Activated CD4-positive, CD25-positive, alpha-beta regulatory T cell treated with anti-CD3 and anti-CD28 coated beads, Interleukin-2, amount 50 U/mL, for 16 hours (primary cell): Measurements from ENCODE around the gene ASTN2.

Experiments used
- DNase-seq: peaks from one replicate; pipeline ENCODE4 v3.0.0-alpha.2; 2020; ENCODE audit warnings: low read depth, low spot score

ASTN2 gene

GRCh38 chr9:116425244-116425643 lies 989.6 kb downstream of the ASTN2 start:
- DNase-seq = no peak

GRCh38 chr9:116423149-116423548 lies 991.7 kb downstream of the ASTN2 start:
- no peak for DNase-seq

GRCh38 chr9:116422119-116422979 lies 992.5 kb downstream of the ASTN2 start:
- DNase-seq = no peak

- DNase-seq = no peak
These were observed 993.8 kb downstream of the ASTN2 start for GRCh38 chr9:116420993-116421538.

DNA sequence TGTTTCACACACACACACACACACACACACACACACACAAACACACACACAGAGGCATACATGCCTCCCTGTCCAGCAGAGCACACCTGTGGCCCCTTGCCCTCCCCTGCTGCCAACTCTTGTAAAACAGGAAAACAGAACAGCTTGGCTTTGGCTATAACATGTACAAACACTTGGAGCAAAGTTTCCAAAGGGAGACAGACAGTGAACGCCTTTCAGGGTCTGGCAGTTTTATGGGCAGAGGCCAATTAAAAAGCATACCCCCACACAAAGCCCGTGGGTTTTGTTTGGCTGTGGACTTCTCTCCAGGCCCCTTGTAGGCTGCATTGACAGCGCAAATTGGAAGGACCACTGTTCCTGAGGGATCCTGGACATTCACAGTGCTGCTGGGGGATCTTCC lies 995.7 kb downstream of the ASTN2 start:
- no peak for DNase-seq

DNA sequence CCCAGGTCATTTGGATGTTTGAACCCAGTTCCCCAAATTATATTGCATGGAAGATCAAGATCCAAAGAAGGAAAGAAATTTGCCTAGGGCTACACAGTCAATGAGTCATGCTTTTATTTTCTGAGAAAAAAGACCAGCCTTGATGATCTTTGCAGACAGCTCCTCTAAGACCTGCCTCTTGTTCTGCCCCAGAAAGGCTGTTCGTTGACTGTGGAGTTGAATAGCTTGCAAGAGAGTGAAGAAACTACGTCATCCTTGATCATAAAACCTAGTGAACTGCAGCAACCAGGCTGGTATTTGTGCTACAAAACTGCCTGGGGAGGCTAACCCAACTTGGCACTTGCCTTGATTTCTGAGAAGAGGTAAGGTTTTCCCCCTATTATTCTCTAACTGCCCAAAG lies 997.4 kb downstream of the ASTN2 start:
- DNase-seq = no peak

- DNase-seq = no peak
These were observed 998.4 kb downstream of the ASTN2 start for GRCh38 chr9:116416421-116416820.

DNA sequence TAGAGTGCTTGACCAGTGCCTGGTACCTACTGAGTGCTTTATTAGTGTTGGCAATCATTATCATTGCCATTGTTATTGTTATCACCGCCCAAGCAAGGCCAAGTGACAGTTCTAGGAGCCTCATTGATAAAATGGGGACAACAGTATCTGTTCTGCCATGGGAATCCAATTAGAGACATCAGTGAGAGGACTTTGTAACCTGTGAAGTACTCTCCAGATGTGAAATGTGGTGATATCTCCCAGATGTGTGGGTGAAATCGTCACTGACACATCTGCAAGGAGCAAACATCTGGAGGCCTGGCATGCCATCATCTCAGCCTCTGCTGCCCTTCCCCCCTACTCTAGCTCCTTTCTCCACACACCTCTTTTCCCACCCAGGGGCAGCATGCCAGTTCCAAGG lies 1000.5 kb downstream of the ASTN2 start:
- DNase-seq = no peak

DNA sequence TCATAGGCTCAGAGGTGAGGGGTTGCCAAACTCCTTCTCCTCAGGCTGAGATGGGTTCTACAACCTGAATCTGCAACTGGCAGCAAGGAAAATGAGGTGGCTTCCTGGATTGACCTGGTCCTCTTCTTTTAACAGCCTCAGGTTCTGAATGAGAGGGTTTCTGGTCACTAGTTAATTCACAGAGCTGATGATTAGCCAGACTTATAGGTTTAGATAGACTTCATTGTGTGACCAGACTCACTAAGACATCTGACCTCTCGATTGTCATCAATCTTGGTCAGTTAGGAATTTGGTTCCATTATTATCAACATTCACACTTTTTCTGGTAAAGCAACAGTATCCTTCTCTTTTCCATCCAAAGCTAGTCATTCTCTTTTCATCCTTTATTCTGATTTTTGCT lies 1003.4 kb downstream of the ASTN2 start:
- no peak for DNase-seq

DNA sequence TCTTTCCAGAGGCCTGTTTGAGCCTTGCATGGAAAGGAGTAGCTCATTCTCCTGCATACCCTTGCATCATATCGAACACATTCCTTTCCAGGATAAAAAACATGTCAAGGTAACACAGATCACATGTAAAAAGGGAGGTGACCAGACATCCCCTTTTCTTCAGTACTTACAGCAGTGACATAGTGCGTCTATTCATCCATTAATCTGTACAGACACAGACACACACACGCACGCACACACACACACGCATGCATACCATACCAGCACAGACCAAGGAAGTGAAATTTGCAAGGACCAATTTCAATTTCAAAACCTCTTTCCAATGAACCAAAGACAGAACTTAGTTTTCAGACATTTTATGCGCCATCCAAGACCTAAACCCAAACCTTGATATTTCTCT lies 1005.2 kb downstream of the ASTN2 start:
- no peak for DNase-seq

- no peak for DNase-seq
These were observed 1005.7 kb downstream of the ASTN2 start for GRCh38 chr9:116409129-116409528.

DNA sequence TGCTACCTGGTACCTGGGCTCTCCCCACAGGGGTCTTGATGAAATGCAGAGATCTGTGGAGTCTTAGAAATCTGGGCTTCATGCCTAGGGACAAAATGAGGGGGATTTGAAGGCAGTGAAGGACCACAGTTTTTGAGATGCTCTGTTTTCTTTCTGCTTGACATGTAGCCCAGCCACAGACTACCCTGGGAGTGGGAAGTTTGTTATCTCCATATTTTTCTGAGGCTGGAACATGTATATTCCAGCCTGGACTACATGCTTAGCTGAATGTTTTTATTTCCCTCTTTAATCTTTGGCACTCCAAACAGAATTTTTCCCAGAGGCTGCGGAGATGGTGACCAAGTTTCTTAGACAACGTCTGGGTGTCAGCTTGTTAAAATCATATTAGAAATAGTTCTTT lies 1008.4 kb downstream of the ASTN2 start:
- DNase-seq = no peak

DNA sequence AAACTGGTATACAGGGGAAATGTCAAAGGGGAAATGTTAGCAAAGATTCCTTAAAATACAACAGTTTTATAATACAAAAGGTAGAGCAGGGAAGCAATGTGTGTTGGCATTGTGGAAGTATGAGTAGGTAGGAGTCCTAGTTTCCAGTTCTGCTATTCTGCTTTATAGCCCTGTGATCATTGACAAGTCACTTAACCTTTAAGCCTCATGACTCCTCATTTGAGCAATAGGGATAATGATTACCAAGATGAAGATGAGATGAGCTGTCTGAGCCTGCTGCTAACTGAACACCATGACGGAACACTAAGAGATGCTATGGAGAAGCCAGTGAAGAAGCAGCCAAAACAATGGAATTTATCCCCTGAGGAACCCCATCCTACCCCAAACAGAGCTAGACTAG lies 1009.5 kb downstream of the ASTN2 start:
- DNase-seq = no peak

DNA sequence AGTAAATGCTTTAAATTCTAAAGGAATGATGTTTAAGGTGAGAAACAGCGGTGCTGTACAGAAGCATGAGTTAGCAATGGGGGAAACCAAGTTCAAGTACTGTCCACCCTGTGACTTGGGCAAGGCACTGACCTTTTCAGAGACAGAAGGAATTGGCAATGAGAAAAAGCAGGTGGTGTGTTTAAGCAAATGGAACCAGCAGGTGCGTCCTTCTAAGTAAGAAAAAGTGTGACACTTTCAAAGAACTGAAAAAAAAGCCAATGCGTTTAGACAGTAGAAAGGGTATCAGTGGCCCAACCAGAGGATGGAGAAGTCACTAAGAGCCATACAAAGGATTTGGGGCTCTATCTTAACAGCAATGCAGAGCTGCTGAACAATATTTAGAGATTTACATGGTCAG lies 1010.6 kb downstream of the ASTN2 start:
- no peak for DNase-seq

DNA sequence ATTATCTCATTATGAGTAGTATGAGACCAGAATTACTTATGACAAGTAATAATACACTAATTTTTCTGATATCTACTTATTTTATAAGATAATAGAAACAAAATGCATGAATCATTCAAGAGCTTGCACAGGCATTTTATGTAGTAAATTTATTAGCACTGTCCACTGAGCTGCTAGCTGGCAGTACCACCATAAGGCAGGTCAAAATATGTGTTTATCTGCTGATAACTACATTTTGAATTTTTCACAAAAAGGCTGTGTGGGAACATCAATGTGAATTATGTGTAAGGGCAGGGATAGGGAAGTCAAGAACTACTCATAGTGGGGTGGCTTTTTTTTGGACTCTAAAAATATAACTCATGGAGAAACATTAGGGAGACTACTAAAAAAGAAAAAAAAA lies 1011.7 kb downstream of the ASTN2 start:
- DNase-seq = no peak

DNA sequence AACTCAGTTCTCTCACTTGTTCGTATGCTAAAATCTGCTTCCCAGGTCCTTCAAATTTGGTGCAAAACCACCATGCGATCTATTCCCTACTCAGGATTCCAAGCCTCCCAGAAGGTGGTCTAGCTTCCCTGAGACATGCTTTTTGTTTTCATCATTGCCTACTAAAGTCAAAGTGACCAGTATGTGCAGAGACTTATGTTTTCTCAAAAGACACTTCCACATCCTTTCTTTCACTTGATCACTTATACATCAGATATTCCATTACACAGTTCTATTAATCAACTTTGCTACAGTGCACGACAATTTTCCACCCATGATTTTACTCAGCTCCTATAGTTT lies 1019.2 kb downstream of the ASTN2 start:
- no peak for DNase-seq

GRCh38 chr9:116394894-116395698 lies 1019.8 kb downstream of the ASTN2 start:
- no peak for DNase-seq

DNA sequence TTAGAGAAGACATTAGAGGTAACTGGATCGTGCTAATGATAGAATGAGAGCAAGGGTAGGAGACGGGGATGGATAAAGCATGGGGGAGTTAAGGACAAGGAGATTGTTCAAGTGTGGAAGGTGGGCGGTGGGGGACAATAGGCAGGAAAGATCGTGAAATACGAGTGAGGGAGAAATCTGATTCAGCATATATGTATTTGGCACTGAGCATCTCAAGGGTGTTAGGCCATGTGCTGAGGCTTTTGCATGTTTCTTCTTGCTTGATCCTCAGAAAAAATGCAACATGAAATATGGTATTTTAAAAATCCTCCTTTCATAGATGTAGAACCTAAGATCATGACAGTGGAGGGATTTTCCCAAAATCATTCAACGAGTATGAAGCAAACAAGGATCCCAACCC lies 1020.8 kb downstream of the ASTN2 start:
- DNase-seq = no peak

GRCh38 chr9:116393198-116393597 lies 1021.7 kb downstream of the ASTN2 start:
- DNase-seq = no peak

- DNase-seq = no peak
These were observed 1023.5 kb downstream of the ASTN2 start for GRCh38 chr9:116391306-116391900.

DNA sequence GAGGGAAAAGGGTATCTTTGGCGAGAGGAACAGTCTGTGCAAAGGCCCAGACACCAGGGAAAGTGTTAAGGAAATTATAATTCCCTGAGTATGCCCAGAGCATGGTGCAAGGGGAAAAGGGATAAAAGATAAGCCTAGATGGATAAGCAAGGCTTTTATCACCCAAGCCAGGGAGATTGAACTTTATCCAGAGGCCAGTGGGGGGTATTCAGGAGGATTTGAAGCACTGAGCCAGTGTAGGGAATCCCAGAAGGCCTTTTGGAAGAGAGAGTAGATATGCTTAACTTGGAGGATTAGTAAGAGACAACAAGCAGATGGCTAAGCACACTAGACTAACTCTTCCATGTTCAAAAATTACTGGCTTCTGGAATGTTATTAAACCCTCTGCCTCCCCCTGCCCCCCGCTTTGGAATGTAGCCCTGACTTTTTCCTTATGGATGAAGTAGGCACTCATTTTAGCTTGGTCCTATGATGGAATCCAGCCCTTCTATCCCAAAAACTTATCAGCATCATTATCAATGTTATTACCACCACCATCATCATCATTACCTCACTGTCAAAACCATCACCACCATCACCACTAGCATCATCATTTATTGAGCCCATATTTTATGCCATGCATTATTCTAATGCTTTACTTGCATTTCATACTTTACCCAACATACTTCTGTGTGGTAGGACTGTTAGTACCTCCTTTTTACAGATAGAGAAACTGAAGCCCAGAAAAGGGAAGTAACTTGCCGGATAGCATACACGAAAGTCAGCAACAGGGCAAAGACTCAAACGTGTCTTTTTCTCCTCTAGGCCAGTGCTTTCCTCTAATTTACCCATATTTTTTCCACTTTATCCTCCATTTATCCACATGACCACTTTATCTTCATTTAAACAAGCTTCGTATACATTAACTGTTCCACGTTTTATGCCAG lies 1024.3 kb downstream of the ASTN2 start:
- no peak for DNase-seq
